IMR-90 (cell line): ENCODE data around the gene FMN1. TPM values are rescaled to one million over a fixed set of nuclear protein-coding genes. Genes with fewer than 3 reads are reported as not detected.

Experiments used
- ATAC-seq: fragments of 200-7000 bp; cut with Tn5 transposase; 2 replicates; pipeline ENCODE4 v1.9.1; 2020; ENCODE audit warnings: low read depth, mild to moderate bottlenecking, moderate library complexity
- Bru-seq: library from RNA; stranded (reverse); fragments of 400-500 nt; gene quantifications from one replicate; lab custom pipeline; 2021; lab: Mats Ljungman, UMichigan
- BruChase-seq, 2 experiments: library from RNA; stranded (reverse); fragments of 400-500 nt; gene quantifications; one replicate each; lab custom pipeline; 2021; lab: Mats Ljungman, UMichigan
- BruUV-seq: library from RNA; stranded (reverse); fragments of 400-500 nt; replicated peaks from 2 replicates; lab custom pipeline; 2021; lab: Mats Ljungman, UMichigan
- CTCF ChIA-PET: fragments of 300-600 bp; formaldehyde crosslinking; extraction: SDS; loops from one replicate; lab custom pipeline; 2021; ENCODE audit warnings: antibody characterized with exemption; lab: Yijun Ruan, JAX
- POLR2A ChIA-PET: fragments of 300-600 bp; sonication (Branson Sonifier 250); formaldehyde crosslinking; loops from one replicate; lab custom pipeline; 2022; ENCODE audit warnings: antibody characterized with exemption; ENCODE audit not compliant: unreplicated experiment; lab: Charles Lee
- DNase-seq: peaks from one replicate; pipeline ENCODE4 v3.0.0; 2013
- H2AFZ ChIP-seq: replicated peaks from 2 replicates; pipeline ENCODE3; 2013; ENCODE audit warnings: low read length, mild to moderate bottlenecking; ENCODE audit not compliant: poor library complexity
- H2AK5ac ChIP-seq: 2 replicates; pipeline ENCODE4 v1.6.1; 2013; ENCODE audit warnings: low read depth, low read length, inconsistent platforms
- H2AK9ac ChIP-seq: replicated peaks from 2 replicates; pipeline ENCODE3; 2013; ENCODE audit warnings: mild to moderate bottlenecking, low read depth, low read length, moderate library complexity; ENCODE audit not compliant: poor library complexity
- H2BK120ac ChIP-seq: 2 replicates; pipeline ENCODE4 v1.6.1; 2013; ENCODE audit warnings: low read depth, low read length, inconsistent platforms
- H2BK15ac ChIP-seq: 3 replicates; pipeline ENCODE4 v1.6.1; 2013; ENCODE audit warnings: low read depth, low read length, inconsistent platforms
- H2BK20ac ChIP-seq: 2 replicates; pipeline ENCODE4 v1.6.1; 2013; ENCODE audit warnings: low read depth, mild to moderate bottlenecking, inconsistent platforms, low read length, moderate library complexity
- H2BK5ac ChIP-seq: 2 replicates; pipeline ENCODE4 v1.6.1; 2013; ENCODE audit warnings: mild to moderate bottlenecking, low read depth, low read length, inconsistent platforms; ENCODE audit not compliant: poor library complexity, severe bottlenecking
- H3K14ac ChIP-seq: replicated peaks from 2 replicates; pipeline ENCODE4 v1.6.1; 2013; ENCODE audit warnings: low read depth, low read length, inconsistent platforms
- H3K18ac ChIP-seq: 2 replicates; pipeline ENCODE4 v1.6.1; 2013; ENCODE audit warnings: low read depth, low read length, control low read depth
- H3K23ac ChIP-seq: 2 replicates; pipeline ENCODE4 v1.6.1; 2013; ENCODE audit warnings: low read depth, low read length, inconsistent platforms
- H3K27ac ChIP-seq: 2 replicates; pipeline ENCODE4 v1.5.1; 2013; ENCODE audit warnings: mild to moderate bottlenecking, control low read depth, low read length; ENCODE audit not compliant: insufficient read depth
- H3K27me3 ChIP-seq: 2 replicates; pipeline ENCODE4 v1.6.1; 2013; ENCODE audit warnings: low read length; ENCODE audit not compliant: control insufficient read depth, insufficient read depth
- H3K36me3 ChIP-seq: 2 replicates; pipeline ENCODE4 v1.6.1; 2013; ENCODE audit warnings: low read length, mixed read lengths; ENCODE audit not compliant: control insufficient read depth, insufficient read depth
- H3K4ac ChIP-seq: 2 replicates; pipeline ENCODE4 v1.6.1; 2013; ENCODE audit warnings: low read depth, low read length, inconsistent platforms
- H3K4me1 ChIP-seq: 2 replicates; pipeline ENCODE4 v1.6.1; 2013; ENCODE audit warnings: low read length, mixed read lengths; ENCODE audit not compliant: control insufficient read depth, insufficient read depth
- H3K4me2 ChIP-seq: 2 replicates; pipeline ENCODE4 v1.6.1; 2013; ENCODE audit warnings: low read depth, mild to moderate bottlenecking, control low read depth, low read length, moderate library complexity
- H3K4me3 ChIP-seq: 2 replicates; pipeline ENCODE4 v1.5.1; 2013; ENCODE audit warnings: low read depth, mild to moderate bottlenecking, control low read depth, low read length, moderate library complexity; ENCODE audit not compliant: insufficient read depth
- H3K56ac ChIP-seq: 2 replicates; pipeline ENCODE4 v1.6.1; 2013; ENCODE audit warnings: low read length, inconsistent platforms; ENCODE audit not compliant: insufficient read depth; ENCODE audit errors: extremely low read depth
- H3K79me1 ChIP-seq, 2 experiments: 2 replicates each; pipeline ENCODE4 v1.6.1; 2013; ENCODE audit warnings: low read length in 2 of 2, inconsistent platforms in 1 of 2, low read depth in 1 of 2
- H3K9ac ChIP-seq: 2 replicates; pipeline ENCODE4 v1.6.1; 2013; ENCODE audit warnings: low read depth, low read length, control low read depth
- H3K9me1 ChIP-seq: 2 replicates; pipeline ENCODE4 v1.6.1; 2013; ENCODE audit warnings: low read length, inconsistent platforms; ENCODE audit not compliant: insufficient read depth
- H3K9me3 ChIP-seq: 2 replicates; pipeline ENCODE4 v1.6.1; 2013; ENCODE audit warnings: low read length; ENCODE audit not compliant: control insufficient read depth, insufficient read depth
- H4K20me1 ChIP-seq: 2 replicates; pipeline ENCODE4 v1.6.1; 2013; ENCODE audit warnings: low read length, inconsistent platforms; ENCODE audit not compliant: insufficient read depth
- H4K5ac ChIP-seq: 2 replicates; pipeline ENCODE4 v1.6.1; 2013; ENCODE audit warnings: mild to moderate bottlenecking, low read depth, low read length, control low read depth
- H4K8ac ChIP-seq, 2 experiments: 2 replicates each; pipeline ENCODE4 v1.6.1; 2013; ENCODE audit warnings: low read depth in 2 of 2, low read length in 2 of 2, control low read depth in 1 of 2, inconsistent platforms in 1 of 2
- H4K91ac ChIP-seq: 2 replicates; pipeline ENCODE4 v1.6.1; 2013; ENCODE audit warnings: low read depth, low read length, inconsistent platforms; ENCODE audit not compliant: insufficient read depth
- BHLHE40 ChIP-seq: fragments of 150-350 bp; IDR thresholded peaks from 2 replicates; pipeline ENCODE4 v1.6.1; 2016; ENCODE audit warnings: mild to moderate bottlenecking, low read depth, low read length
- FOS ChIP-seq: fragments of 150-350 bp; IDR thresholded peaks from 2 replicates; pipeline ENCODE4 v1.6.1; 2016; ENCODE audit warnings: low read depth, low read length
- MAFK ChIP-seq: IDR thresholded peaks from 2 replicates; pipeline ENCODE4 v1.6.1; 2012; ENCODE audit warnings: low read depth, low read length, improper control_type of control experiment
- WGBS, 2 experiments: methylation state at CpG; one replicate each; pipeline versions ENCODE4 v1.1.5 to v1.1.7; 2013; ENCODE audit warnings: missing lambda C conversion rate in 2 of 2; ENCODE audit not compliant: insufficient read length in 1 of 2; ENCODE audit errors: extremely low coverage in 2 of 2; 5-methylcytosine and 5-hydroxymethylcytosine counted together
- dilution Hi-C: fragments of 300-500 bp; cut with HindIII; formaldehyde crosslinking; loops from one replicate; pipeline ENCODE4 v1.14.3; 2018; ENCODE audit warnings: low sequenced_read_pairs; ENCODE audit not compliant: unreplicated experiment
- in situ Hi-C: fragments of 300-500 bp; cut with MboI; formaldehyde crosslinking; loops from 3 replicates; pipeline ENCODE4 v1.14.3; 2019; ENCODE audit warnings: low sequenced_read_pairs, inconsistent platforms, mixed read lengths
- intact Hi-C: fragments of 100-400 bp; cut with micrococcal nuclease; formaldehyde crosslinking; loops from 2 replicates; pipeline ENCODE4 v1.10.0; 2022
- long read RNA-seq: library from polyadenylated mRNA; unstranded; transcript quantifications from one replicate; pipeline ENCODE4 v2.0.0, GENCODE V29; 2021; ENCODE audit not compliant: unreplicated experiment
- polyA plus RNA-seq, 3 experiments: library from polyadenylated mRNA; depleted of rRNA; stranded (reverse); fragments of >200 nt; gene quantifications; 2 replicates each; pipeline ENCODE4 v1.2.3, GENCODE V29; 2012; ENCODE audit warnings: low replicate concordance in 1 of 3
- total RNA-seq: library from RNA; depleted of rRNA; stranded (reverse); fragments of >200 nt; gene quantifications from 2 replicates; pipeline ENCODE4 v1.2.3, GENCODE V29; 2012; rRNA removed

Gene FMN1, protein sequence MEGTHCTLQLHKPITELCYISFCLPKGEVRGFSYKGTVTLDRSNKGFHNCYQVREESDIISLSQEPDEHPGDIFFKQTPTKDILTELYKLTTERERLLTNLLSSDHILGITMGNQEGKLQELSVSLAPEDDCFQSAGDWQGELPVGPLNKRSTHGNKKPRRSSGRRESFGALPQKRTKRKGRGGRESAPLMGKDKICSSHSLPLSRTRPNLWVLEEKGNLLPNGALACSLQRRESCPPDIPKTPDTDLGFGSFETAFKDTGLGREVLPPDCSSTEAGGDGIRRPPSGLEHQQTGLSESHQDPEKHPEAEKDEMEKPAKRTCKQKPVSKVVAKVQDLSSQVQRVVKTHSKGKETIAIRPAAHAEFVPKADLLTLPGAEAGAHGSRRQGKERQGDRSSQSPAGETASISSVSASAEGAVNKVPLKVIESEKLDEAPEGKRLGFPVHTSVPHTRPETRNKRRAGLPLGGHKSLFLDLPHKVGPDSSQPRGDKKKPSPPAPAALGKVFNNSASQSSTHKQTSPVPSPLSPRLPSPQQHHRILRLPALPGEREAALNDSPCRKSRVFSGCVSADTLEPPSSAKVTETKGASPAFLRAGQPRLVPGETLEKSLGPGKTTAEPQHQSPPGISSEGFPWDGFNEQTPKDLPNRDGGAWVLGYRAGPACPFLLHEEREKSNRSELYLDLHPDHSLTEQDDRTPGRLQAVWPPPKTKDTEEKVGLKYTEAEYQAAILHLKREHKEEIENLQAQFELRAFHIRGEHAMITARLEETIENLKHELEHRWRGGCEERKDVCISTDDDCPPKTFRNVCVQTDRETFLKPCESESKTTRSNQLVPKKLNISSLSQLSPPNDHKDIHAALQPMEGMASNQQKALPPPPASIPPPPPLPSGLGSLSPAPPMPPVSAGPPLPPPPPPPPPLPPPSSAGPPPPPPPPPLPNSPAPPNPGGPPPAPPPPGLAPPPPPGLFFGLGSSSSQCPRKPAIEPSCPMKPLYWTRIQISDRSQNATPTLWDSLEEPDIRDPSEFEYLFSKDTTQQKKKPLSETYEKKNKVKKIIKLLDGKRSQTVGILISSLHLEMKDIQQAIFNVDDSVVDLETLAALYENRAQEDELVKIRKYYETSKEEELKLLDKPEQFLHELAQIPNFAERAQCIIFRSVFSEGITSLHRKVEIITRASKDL (N-terminal part only)
- 17.6 and 29.4 TPM in 2 replicates for total RNA-seq
- polyA plus RNA-seq (2012; rRNA removed), result 6.4 and 7.3 TPM in 2 replicates
- 1.3 and 2.7 TPM in 2 replicates for polyA plus RNA-seq (2012; cell fraction: cytosol; rRNA removed)
- 3.5 and 18.2 TPM in 2 replicates for polyA plus RNA-seq (2012; cell fraction: nucleus; rRNA removed; ENCODE audit: low replicate concordance)
- Bru-seq, nascent RNA, result percentile 83 among the genes with signal in this experiment
- BruChase-seq, experiment 1, labeled RNA remaining after a 6-hour chase, result percentile 58 among the genes with signal in this experiment
- BruChase-seq, experiment 2, labeled RNA remaining after a 2-hour chase, result percentile 67 among the genes with signal in this experiment
- long read RNA-seq, partial matches to known transcripts, result 2 of 6 reads
- long read RNA-seq, other reads (novel, unspliced or antisense), result 4 of 6 reads

DNA sequence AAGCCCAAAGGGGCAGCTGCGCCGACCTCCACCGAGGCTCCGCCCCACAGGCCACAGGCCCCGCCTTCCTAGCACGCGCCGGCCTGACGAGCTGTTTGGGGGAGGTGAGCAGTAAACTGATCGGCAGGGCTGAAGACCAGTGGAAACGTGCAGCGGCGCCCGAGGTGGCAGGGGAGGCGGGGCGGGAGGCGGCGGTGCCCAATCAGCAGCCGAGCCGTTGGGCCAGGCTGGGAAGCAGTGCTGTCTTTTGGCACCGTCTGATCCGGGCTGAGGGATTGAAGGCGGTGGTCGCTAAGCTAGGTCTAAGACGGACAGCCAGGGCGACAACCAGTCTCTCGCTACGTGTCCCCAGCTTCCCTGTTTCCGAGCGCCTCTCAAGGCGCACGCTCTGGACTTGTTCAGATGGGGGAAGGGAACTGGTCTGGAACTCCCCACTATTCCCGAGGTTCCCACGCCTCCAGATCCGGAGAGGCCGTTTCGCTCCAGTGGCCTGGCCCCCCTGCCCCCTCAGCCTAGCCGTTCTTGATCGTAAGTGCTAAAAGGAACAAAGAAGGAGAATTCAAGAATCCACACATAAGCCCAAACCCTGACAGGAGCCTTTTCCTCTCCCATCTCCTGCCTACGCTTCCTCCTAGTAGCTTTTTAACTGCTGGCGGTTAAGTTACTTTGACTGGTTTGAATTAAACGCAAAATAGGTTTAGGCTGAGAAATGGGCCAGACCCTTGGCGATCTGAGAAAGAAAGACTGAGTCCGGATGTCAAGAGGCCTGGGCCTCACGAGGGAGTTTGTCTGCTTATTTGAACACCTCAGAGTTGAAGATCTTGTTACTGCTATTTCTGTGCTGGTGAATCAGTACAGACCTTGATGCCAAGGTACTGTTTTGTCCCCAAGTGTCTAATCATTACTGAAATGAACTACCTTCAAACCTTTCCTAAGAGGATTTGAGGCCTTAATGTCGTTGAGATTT, at the start of gene FMN1:
TSS of gene FMN1 (minus strand) at position 11 of the 967 bp plus-strand sequence. CDS start 39,800 bp downstream, outside the sequence.
- H3K4ac ChIP-seq, result no peak within 1 kb of the TSS
- peaks cover 37% of the 10 kb centered on the region for H3K27me3 ChIP-seq
- H3K4me2 ChIP-seq, result peak within 1 kb of the TSS; percentile 97
- no peaks in the 10 kb centered on the region for H3K36me3 ChIP-seq
- no peaks in the 10 kb centered on the region for H3K9me3 ChIP-seq
- in situ Hi-C loops (no loop called here), dilution Hi-C loops (no loop called here), intact Hi-C loops (no loop called here)
- H3K14ac ChIP-seq, result no peak within 1 kb of the TSS
- ATAC-seq (peak; percentile 100), DNase-seq (peak; percentile 84)
- ChIA-PET POLR2A (no interaction called here), CTCF (no interaction called here)
- no peak within 1 kb of the TSS for H3K27ac ChIP-seq
- peak within 1 kb of the TSS; percentile 79 for H3K4me3 ChIP-seq
- H3K23ac ChIP-seq, result no peak within 1 kb of the TSS
- no peak within 1 kb of the TSS for H2BK20ac ChIP-seq
- 25% methylated on average over 5 of the region's 46 CpGs; no CpG with 5 or more reads in 1 of the 2 experiments for WGBS, 2 experiments
- no peak within 1 kb of the TSS for H2BK15ac ChIP-seq
- peak within 1 kb of the TSS in 1 of 2 experiments; percentile 42; a peak in 1 of 4 replicates for H4K8ac ChIP-seq
- no peak within 1 kb of the TSS for H2AK5ac ChIP-seq
- H4K91ac ChIP-seq, result no peak within 1 kb of the TSS
- TF ChIP-seq MAFK, result no peak
- TF ChIP-seq FOS, result 0 out of 2 replicates have a peak, but pooled peaks have one; percentile 24
- peak; percentile 88 for TF ChIP-seq BHLHE40
- no peak within 1 kb of the TSS for H3K9ac ChIP-seq
- H2BK120ac ChIP-seq, result no peak within 1 kb of the TSS
- peak within 1 kb of the TSS; percentile 77 for H2AK9ac ChIP-seq
- H2AFZ ChIP-seq, result peak within 1 kb of the TSS; percentile 99
- peaks cover 2% of the 10 kb centered on the region; the same call in 1 of the 2 replicates for H3K4me1 ChIP-seq
- H3K9me1 ChIP-seq, result 0 out of 2 replicates have a peak, but pooled peaks cover 3% of the 10 kb centered on the region
- no TSS peak for BruUV-seq
- H3K79me1 ChIP-seq, result no peaks in the 10 kb centered on the region
- H3K18ac ChIP-seq, result no peak within 1 kb of the TSS
- H2BK5ac ChIP-seq, result no peak within 1 kb of the TSS
- no peaks in the 10 kb centered on the region for H4K20me1 ChIP-seq
- H3K56ac ChIP-seq, result no peak within 1 kb of the TSS
- H4K5ac ChIP-seq, result no peak within 1 kb of the TSS
